ENCODE measurements around the gene IRF9.
A peak's percentile ranks its signal among the peaks of the same experiment; 100 is the strongest.

The IRF9 gene

DNA sequence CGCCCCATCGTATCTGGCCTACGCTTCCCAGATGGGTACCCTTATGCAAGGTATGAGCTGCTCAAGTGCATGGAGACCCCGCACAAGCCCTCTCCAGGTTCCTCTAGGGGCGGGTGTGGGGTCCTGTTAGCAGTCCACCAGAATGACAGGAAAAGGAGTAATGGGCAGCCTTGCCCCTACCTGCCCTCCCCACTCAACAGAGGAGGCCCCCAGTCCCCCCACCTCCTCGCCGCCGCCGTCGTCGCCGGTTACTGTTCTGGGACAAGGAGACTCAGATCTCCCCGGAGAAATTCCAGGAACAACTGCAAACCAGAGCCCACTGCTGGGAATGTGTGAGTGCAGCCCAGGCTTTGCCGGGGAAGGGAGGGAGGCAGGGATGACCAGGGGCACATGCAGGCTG is 16.8 kb downstream of the IRF9 start:
- no peak for DNase-seq (ENCODE audit: low read depth in 2 of 2)

DNA sequence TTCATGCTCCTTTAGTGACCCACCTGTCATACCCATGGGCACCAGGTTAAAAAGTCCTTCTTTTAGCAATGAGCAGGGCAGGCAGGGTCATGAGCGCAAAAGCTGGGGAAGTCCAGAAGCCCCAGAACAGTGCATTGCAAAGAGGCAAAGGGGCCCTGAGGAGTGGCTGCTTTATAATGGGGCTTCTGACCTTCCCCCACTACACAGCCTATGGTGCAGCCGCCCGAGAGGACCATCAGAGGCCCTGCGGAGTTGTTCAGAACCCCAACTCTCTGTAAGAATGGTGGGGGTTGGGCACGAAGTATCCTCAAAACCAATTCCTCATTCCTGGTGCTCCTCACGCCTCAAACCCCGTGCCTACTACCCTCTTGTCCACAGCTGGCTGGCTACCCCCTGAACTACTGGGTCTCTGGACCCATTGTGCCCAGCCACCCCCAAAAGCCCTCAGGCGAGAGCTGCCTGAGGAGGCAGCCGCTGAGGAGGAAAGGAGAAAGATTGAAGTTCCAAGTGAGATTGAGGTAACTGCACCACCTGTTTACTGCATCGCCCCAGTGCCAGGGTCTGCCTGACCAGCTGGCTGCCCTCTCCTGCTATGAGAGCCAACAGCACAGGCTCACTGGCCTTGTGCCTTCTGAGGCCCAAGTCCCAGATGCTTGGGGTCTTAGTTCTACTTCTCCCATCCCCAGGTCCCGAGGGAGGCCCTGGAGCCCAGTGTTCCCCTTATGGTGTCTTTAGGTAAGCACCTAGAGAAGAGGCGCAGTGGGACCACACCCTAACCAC is 17.5 kb downstream of the IRF9 start:
- DNase-seq (ENCODE audit: low read depth in 2 of 2) = no peak

GRCh38 chr14:24179294-24179960 is 18.4 kb downstream of the IRF9 start:
- DNase-seq (ENCODE audit: low read depth in 2 of 2) = no peak

GRCh38 chr14:24179961-24180796 is 19.1 kb downstream of the IRF9 start:
- no peak for DNase-seq (ENCODE audit: low read depth in 2 of 2)

- no peak for DNase-seq (ENCODE audit: low read depth in 2 of 2)
Measured at GRCh38 chr14:24181371-24182077, 20.5 kb downstream of the IRF9 start.

GRCh38 chr14:24182110-24182882 is 21.2 kb downstream of the IRF9 start:
- DNase-seq (ENCODE audit: low read depth in 2 of 2) = no peak

DNA sequence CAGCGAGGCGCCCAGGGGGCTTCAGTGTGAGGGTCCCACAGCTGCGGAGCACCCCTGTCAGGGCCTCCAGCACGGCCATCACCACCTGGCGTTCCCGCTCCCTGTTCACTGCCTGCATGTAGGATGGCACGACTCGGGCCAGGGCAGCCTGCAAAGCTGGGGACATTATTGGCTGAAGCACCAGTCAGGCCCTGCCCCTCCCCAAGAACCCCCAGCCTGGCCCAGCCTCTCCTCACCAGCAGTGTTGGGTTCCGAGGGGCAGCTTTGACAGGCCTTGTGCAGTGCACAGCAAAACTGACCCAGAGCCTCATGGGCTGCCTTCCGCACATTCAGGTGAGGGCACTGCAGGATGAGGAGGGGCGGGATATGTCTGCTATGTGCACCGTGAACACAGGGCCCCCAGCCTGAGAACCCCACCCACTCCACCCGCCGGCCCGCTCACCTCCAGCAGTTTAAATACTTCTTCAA is 22.0 kb downstream of the IRF9 start:
- no peak for DNase-seq (ENCODE audit: low read depth in 2 of 2)

- no peak for DNase-seq (ENCODE audit: low read depth in 2 of 2)
Measured at GRCh38 chr14:24184104-24184970, 23.3 kb downstream of the IRF9 start.

- no peak for DNase-seq (ENCODE audit: low read depth in 2 of 2)
Measured at GRCh38 chr14:24185026-24185425, 24.0 kb downstream of the IRF9 start.

GRCh38 chr14:24185741-24186140 is 24.7 kb downstream of the IRF9 start:
- DNase-seq (ENCODE audit: low read depth in 2 of 2) = no peak

DNA sequence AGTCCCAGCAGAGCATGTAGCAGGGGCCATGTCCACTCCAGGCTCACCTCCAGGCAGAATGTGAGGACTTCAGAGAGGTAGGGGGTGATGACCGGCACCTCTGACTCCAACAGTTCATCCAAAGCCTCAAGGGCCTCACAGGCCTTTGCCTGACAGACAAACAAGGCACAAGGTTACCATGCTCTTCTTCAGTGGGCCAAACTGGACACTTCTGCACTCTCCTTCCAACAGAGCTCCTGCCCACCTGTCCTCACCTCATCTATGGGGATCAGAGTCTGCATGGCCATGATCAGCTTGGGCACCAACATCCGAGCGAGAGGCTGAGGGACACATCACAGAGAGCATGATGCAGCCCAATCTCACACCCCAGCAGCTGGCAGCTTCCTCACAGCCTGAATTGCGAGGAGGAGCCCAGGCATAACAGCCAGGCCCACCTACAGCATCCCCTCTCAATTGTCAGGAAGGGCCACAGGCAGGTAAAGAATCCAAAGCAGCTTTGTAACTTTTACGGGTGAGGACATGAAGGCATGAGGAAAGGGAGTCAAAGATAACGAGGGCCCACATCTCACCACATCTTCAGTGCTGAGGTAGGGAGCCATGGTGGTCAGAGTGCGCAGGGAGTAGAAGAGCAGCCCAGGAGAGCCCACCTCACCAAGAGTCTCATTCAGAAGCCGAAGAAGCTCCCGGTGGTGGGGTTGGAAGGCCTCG is 25.9 kb downstream of the IRF9 start:
- DNase-seq (ENCODE audit: low read depth in 2 of 2) = no peak

DNA sequence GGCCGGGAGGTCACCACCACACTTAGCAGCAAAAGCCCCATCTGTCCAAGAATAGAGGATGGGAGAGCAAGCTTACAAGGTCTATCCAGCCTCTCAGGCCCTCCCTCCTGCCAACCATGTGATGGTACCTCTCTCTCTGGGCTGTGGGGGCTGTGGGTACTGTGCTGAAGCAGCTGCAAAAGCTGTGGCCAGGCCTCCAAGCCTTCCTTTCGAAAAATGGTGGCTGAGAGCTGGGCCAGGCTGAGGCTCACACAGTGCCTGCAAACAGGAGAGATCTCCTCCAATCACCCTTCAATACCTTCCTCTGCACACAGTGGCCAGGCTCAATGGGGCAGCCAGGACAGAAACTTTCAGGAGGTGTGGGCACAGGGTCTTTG is 26.5 kb downstream of the IRF9 start:
- DNase-seq (ENCODE audit: low read depth in 2 of 2) = no peak

GRCh38 chr14:24188251-24189058 is 27.4 kb downstream of the IRF9 start, which contains the start of gene IPO4:
Gene IPO4 (minus strand): TSS chr14:24188816. CDS start chr14:24188787, 29 bp downstream.
- peak; percentile 87 to 91 for DNase-seq (ENCODE audit: low read depth in 2 of 2)

DNA sequence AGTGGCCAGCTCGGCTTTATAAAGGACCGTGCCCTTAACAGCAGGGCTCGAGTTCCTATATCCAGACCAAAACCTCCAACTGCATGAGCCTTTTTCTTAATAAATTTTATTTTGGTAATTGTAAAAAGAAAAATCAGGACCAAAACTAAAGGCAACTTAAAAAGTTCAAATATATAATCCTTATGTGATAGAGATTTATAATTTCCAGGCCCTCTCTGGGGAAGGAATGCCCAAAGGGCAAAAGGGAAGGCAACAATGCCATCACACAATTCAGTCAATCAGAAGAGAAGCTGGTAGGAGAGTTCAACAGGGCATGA is 28.0 kb downstream of the IRF9 start:
- DNase-seq (ENCODE audit: low read depth in 2 of 2) = no peak

DNA sequence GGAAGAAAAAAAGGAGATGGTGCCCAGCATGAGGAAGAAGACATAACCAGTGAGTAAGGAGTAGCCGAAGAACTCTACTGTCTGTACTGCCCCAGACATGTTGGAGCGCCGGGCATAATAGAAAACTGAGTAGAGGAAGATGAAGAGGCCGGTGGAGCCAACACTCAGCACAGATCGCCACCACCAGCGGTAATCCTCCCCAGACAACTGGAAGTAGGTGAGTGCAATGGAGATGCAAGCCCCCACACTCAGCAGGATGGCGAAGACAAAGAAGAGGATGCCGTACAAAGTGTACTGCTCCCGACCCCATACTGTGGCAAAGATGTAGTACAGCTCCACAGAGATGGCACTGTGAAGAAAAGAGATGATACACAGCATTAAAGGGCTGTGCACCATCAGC is 28.4 kb downstream of the IRF9 start:
- DNase-seq (ENCODE audit: low read depth in 2 of 2) = no peak

DNA sequence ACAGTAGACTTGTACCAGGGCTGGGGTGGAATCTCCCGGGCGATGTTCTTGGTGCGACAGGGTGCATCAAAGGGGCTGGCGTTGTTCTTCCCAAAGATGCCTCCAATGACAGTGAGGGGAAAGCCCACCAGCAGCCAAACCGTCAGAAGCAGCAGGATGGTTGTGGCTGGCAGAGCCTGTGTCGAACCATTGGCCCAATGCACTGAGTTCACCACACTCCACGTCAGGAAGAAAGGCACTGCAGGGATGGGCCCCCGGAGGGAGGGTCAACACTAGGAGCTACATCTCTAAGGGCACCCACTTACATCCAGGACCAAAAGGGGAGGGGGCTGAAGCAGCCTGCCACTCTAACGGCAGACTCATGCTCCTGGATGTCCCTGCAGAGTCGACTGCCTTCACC is 29.4 kb downstream of the IRF9 start:
- no peak for DNase-seq (ENCODE audit: low read depth in 2 of 2)

DNA sequence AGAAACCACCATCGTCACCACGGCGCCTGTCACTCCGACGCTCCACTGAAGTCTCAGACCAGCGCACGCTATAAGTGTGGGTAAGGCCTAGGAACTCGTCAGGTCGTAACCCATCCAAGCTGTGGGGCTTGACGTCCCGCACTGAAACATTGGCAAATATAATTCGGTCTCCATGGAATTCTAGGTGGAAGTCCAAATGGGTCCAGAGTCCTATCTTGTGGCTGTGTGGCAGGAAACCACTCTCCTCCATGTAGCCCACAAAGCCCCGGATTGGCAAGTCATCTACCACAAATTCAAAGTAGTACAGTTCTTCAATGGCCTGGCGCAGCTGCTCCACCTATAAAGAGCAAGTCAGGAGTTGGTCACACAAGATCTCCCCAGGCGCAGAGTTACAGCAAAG is 31.9 kb downstream of the IRF9 start:
- no peak for DNase-seq (ENCODE audit: low read depth in 2 of 2)

DNA sequence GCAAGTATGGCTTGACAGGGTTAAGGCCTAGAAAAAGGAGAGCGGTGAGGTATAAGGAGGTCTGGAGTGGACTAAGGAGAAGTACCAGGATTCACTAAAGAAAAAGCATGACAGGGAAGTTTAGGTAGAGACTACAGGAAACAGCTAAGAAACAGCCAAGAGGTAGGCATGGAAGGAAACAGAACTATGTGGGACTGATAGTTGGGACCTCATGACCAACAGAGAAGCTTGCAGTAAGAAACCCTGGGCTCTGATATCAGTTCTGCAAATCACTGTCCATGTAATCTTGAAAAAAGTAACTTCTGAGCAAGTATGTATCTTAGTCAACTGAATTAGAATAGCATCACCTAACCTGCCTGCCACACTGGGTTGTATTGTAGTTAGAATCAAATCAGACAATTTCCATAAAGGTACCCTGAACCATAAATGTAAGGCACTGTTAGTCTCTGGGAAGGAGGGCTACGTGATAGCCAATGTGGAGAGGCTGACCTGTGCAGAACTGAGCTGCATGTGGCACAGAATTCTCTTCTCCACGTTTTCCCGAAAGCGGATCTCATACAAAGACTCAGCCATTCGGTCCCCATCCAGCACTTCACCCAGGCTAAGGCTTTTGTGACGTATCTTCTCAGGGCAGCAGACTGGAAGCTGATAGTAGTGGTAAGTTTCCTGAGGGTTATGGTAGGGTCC is 33.3 kb downstream of the IRF9 start:
- DNase-seq (ENCODE audit: low read depth in 2 of 2) = no peak
